Measurements from ENCODE around the gene SPATA17. TPM values are rescaled to one million over a fixed set of nuclear protein-coding genes. Genes with fewer than 3 reads are reported as not detected.
A peak's percentile ranks its signal among the peaks of the same experiment; 100 is the strongest.

Gene SPATA17
- total and polyA plus RNA-seq, 4 donors, result 3.3 to 13.4 (median 7.0) TPM

DNA sequence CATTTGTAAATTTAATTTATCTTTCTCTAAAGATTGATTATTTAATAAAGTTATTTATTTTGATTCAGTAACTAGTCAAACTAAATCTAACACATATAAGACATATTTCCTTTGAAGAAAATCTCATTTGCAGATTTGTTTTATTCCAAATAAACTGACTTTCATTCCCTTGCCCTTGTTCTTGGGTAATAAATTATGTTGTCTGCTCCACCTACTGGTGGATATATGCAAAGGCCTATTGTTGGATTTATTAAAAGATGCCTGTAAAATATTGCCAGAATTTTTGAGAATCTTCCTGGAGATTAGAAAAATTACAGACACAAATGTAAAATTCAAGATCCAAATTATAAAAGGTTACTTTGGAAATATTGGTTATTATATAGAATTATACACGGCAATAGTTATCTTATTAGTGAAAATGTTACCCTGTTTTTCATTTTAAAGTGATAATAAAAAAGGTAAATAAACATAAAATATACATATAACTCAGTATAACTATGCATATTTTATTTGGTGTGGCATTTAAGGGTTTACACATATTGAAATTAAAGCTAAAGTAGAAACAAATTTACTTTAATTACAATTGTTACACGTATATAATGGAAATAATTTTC lies 116.1 kb downstream of the SPATA17 start:
- Histone ChIP-seq H3K4me3 (no peak overlapping the region), H3K9ac (ENCODE audit: insufficient read depth in 1 of 2, low read length in 2 of 2) (no peak overlapping the region), H3K27ac (ENCODE audit: low read depth in 1 of 2, low read length in 1 of 2) (no peak overlapping the region), H3K9me3 (ENCODE audit: control insufficient read depth in 4 of 4, insufficient read depth in 3 of 4, low read length in 3 of 4) (no peaks in the 10 kb centered on the region), H3K4me1 (ENCODE audit: control insufficient read depth in 5 of 5, insufficient read depth in 5 of 5, low read length in 5 of 5) (no peaks in the 10 kb centered on the region), H3K36me3 (ENCODE audit: control insufficient read depth in 4 of 4, insufficient read depth in 4 of 4, low read length in 4 of 4) (no peaks in the 10 kb centered on the region), H3K27me3 (ENCODE audit: control insufficient read depth in 3 of 3, insufficient read depth in 3 of 3, low read length in 2 of 3) (no peaks in the 10 kb centered on the region)
- 81 to 87% methylated on average over 2 of the region's 2 CpGs for WGBS, 2 donors
- DNase-seq, result peak in 2 of 3 donors; percentile 50 to 57
- ATAC-seq (ENCODE audit: insufficient read depth, low FRiP score), result no peak
- TF ChIP-seq CTCF (IDR thresholded peaks at IDR 0.05; ENCODE audit: control extremely low read depth, extremely low read depth), result peak; percentile 9

- no peak for TF ChIP-seq CTCF (IDR thresholded peaks at IDR 0.05; ENCODE audit: control extremely low read depth, extremely low read depth)
- ATAC-seq (ENCODE audit: insufficient read depth, low FRiP score) (no peak), DNase-seq (peak in 1 of 3 donors; percentile 4)
- Histone ChIP-seq H3K9me3 (ENCODE audit: control insufficient read depth in 4 of 4, insufficient read depth in 3 of 4, low read length in 3 of 4) (no peaks in the 10 kb centered on the region), H3K9ac (ENCODE audit: insufficient read depth in 1 of 2, low read length in 2 of 2) (no peak overlapping the region), H3K4me1 (ENCODE audit: control insufficient read depth in 5 of 5, insufficient read depth in 5 of 5, low read length in 5 of 5) (no peaks in the 10 kb centered on the region), H3K36me3 (ENCODE audit: control insufficient read depth in 4 of 4, insufficient read depth in 4 of 4, low read length in 4 of 4) (no peaks in the 10 kb centered on the region), H3K27ac (ENCODE audit: low read depth in 1 of 2, low read length in 1 of 2) (no peak overlapping the region), H3K27me3 (ENCODE audit: control insufficient read depth in 3 of 3, insufficient read depth in 3 of 3, low read length in 2 of 3) (no peaks in the 10 kb centered on the region), H3K4me3 (no peak overlapping the region)
These were observed 138.6 kb downstream of the SPATA17 start for GRCh38 chr1:217769768-217770167.

- no peak for ATAC-seq (ENCODE audit: insufficient read depth, low FRiP score)
- TF ChIP-seq CTCF (IDR thresholded peaks at IDR 0.05; ENCODE audit: control extremely low read depth, extremely low read depth), result no peak
- WGBS, 2 donors, result 56 to 59% methylated on average over 3 of the region's 3 CpGs
- no peak for DNase-seq
- Histone ChIP-seq H3K36me3 (ENCODE audit: control insufficient read depth in 4 of 4, insufficient read depth in 4 of 4, low read length in 4 of 4) (no peaks in the 10 kb centered on the region), H3K9me3 (ENCODE audit: control insufficient read depth in 4 of 4, insufficient read depth in 3 of 4, low read length in 3 of 4) (no peaks in the 10 kb centered on the region), H3K27me3 (ENCODE audit: control insufficient read depth in 3 of 3, insufficient read depth in 3 of 3, low read length in 2 of 3) (no peaks in the 10 kb centered on the region), H3K4me3 (no peak overlapping the region), H3K9ac (ENCODE audit: insufficient read depth in 1 of 2, low read length in 2 of 2) (no peak overlapping the region), H3K4me1 (ENCODE audit: control insufficient read depth in 5 of 5, insufficient read depth in 5 of 5, low read length in 5 of 5) (no peaks in the 10 kb centered on the region), H3K27ac (ENCODE audit: low read depth in 1 of 2, low read length in 1 of 2) (no peak overlapping the region)
These were observed 139.8 kb downstream of the SPATA17 start for GRCh38 chr1:217770918-217771317.

DNA sequence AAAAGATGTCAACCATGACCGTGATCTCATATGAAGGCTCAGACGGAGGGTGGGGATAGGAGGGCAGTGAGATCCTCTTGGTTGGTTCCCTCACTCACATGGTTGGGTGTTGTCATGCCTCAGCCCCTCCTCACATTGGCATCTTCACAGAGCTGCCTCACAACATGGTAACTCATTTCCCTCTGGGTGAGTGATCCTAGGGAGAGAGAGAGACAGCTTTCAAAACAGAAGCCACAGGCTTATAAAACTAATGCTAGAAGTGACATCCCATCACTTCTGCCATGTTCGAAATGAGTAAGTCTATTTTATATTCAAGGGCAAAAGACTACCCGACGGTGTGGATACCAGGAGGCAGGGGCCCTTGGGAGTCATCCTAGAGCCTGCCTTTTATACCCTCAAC lies 145.5 kb downstream of the SPATA17 start:
- no peak for TF ChIP-seq CTCF (IDR thresholded peaks at IDR 0.05; ENCODE audit: control extremely low read depth, extremely low read depth)
- Histone ChIP-seq H3K4me3 (no peak overlapping the region), H3K9me3 (ENCODE audit: control insufficient read depth in 4 of 4, insufficient read depth in 3 of 4, low read length in 3 of 4) (no peaks in the 10 kb centered on the region), H3K36me3 (ENCODE audit: control insufficient read depth in 4 of 4, insufficient read depth in 4 of 4, low read length in 4 of 4) (no peaks in the 10 kb centered on the region), H3K4me1 (ENCODE audit: control insufficient read depth in 5 of 5, insufficient read depth in 5 of 5, low read length in 5 of 5) (peaks cover 0 to 3% (median 0%) of the 10 kb centered on the region in 5 donors), H3K27ac (ENCODE audit: low read depth in 1 of 2, low read length in 1 of 2) (no peak overlapping the region), H3K27me3 (ENCODE audit: control insufficient read depth in 3 of 3, insufficient read depth in 3 of 3, low read length in 2 of 3) (no peaks in the 10 kb centered on the region), H3K9ac (ENCODE audit: insufficient read depth in 1 of 2, low read length in 2 of 2) (no peak overlapping the region)
- no peak for DNase-seq
- WGBS, 2 donors, result 91 to 96% methylated on average over 5 of the region's 5 CpGs
- no peak for ATAC-seq (ENCODE audit: insufficient read depth, low FRiP score)
